D721Med (cell line): Measurements from ENCODE around the gene TNFAIP1.
A peak's percentile ranks its signal among the peaks of the same experiment; 100 is the strongest.

ENCODE experiments used
- DNase-seq: peaks from one replicate; pipeline ENCODE4 v3.0.0; 2011; ENCODE audit warnings: low spot score; ENCODE audit not compliant: insufficient read length
- FAIRE-seq: peaks from 2 replicates; lab custom pipeline; 2011; peaks lifted over from hg19 to GRCh38; lab: Jason Lieb, UNC
- TF ChIP-seq, protein P1 (sequence below): IDR thresholded peaks from 2 replicates; pipeline ENCODE4 v1.5.1; 2012; ENCODE audit warnings: mild to moderate bottlenecking, control low read depth; ENCODE audit not compliant: insufficient read depth; ENCODE audit errors: missing control alignments

TNFAIP1 gene

DNA sequence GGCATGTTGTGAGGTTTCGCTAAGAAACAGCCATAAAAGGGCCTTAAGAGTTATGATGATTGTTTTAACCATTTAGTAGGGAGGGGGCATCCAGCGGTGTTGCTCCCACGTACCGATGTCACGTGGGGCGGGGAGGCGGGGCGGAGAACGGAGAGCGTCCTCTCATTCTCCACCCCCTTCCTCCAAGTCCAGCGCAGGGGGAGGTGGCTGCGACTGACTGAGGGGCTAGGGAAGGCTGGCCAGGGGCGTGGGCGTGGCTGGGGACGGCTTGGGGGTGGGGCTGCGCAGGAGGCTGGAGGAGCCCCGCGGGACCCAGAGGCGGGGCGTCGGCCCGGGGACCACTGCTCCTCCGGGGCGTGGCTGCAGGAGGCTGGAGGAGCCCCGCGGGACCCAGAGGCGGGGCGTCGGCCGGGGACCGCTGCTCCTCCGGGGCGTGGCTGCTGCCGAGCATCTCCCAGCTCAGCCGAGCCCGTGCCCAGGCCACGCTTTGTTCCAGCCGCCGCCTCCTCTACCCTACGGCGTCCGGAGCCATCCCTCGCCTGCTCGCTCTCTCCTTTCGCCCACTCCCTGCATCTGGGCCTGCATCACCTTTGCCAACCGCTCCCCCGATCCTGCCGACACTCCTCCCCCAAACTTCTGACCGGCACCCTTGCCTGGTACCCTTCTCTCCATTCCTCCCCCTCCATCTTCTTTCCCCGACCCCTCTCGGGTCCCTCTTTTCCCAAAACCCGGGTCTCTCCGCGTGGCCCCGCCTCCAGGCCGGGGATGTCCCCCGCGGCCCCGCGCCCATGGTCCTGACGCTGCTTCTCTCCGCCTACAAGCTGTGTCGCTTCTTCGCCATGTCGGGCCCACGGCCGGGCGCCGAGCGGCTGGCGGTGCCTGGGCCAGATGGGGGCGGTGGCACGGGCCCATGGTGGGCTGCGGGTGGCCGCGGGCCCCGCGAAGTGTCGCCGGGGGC, 36.0 kb downstream of the TNFAIP1 start, which contains the start of gene SARM1:
Gene SARM1 (plus strand): TSS at position 450 of the 958 bp plus-strand sequence. CDS start 339 bp downstream, at position 789.
- TF ChIP-seq, protein P1, sequence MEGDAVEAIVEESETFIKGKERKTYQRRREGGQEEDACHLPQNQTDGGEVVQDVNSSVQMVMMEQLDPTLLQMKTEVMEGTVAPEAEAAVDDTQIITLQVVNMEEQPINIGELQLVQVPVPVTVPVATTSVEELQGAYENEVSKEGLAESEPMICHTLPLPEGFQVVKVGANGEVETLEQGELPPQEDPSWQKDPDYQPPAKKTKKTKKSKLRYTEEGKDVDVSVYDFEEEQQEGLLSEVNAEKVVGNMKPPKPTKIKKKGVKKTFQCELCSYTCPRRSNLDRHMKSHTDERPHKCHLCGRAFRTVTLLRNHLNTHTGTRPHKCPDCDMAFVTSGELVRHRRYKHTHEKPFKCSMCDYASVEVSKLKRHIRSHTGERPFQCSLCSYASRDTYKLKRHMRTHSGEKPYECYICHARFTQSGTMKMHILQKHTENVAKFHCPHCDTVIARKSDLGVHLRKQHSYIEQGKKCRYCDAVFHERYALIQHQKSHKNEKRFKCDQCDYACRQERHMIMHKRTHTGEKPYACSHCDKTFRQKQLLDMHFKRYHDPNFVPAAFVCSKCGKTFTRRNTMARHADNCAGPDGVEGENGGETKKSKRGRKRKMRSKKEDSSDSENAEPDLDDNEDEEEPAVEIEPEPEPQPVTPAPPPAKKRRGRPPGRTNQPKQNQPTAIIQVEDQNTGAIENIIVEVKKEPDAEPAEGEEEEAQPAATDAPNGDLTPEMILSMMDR, result no peak
- peak; percentile 94 for DNase-seq
- FAIRE-seq, result no peak

DNA sequence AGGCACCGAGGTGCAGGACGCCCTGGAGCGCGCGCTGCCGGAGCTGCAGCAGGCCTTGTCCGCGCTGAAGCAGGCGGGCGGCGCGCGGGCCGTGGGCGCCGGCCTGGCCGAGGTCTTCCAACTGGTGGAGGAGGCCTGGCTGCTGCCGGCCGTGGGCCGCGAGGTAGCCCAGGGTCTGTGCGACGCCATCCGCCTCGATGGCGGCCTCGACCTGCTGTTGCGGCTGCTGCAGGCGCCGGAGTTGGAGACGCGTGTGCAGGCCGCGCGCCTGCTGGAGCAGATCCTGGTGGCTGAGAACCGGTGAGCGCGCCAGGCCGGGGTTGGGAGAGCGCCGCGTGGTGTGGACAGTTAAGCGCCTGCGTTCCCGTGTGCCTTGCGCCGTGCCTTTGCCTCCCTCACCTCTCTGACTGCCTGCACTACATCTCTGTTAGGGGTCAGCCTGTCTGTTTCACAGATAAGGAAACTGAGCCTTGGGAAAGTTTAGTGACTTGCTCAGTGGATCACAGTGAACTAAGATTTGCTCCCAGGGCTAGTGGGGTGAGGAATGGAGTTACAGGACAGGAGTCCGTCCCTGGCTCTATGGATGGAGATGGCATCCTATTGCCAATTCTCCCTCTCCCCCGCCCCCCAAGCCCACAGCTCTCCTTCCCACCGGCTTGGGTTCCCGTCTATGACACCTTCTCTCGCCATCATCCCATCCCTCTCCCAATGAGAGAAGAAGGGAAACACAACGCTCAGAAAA, 36.8 kb downstream of the TNFAIP1 start:
- TF ChIP-seq, protein P1, result no peak
- no peak for FAIRE-seq
- DNase-seq, result no peak

DNA sequence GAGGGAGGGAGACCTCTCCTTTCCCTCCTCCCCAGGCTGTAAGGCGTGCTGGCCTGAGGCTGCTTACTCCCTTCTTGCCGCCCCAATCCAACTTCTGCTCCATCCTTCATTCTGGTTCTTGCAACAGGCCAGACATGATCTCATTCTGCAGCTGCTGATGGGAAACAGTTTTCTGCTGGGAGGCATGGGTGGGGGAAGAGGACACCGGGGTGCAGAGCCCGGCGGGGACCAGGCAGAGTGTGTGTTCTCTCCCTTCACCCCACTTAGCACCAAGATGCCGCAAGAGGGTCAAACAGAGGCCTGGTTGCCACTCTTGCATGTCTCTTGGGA, 37.3 kb downstream of the TNFAIP1 start:
- FAIRE-seq (no peak), DNase-seq (no peak)
- TF ChIP-seq, protein P1, result no peak

DNA sequence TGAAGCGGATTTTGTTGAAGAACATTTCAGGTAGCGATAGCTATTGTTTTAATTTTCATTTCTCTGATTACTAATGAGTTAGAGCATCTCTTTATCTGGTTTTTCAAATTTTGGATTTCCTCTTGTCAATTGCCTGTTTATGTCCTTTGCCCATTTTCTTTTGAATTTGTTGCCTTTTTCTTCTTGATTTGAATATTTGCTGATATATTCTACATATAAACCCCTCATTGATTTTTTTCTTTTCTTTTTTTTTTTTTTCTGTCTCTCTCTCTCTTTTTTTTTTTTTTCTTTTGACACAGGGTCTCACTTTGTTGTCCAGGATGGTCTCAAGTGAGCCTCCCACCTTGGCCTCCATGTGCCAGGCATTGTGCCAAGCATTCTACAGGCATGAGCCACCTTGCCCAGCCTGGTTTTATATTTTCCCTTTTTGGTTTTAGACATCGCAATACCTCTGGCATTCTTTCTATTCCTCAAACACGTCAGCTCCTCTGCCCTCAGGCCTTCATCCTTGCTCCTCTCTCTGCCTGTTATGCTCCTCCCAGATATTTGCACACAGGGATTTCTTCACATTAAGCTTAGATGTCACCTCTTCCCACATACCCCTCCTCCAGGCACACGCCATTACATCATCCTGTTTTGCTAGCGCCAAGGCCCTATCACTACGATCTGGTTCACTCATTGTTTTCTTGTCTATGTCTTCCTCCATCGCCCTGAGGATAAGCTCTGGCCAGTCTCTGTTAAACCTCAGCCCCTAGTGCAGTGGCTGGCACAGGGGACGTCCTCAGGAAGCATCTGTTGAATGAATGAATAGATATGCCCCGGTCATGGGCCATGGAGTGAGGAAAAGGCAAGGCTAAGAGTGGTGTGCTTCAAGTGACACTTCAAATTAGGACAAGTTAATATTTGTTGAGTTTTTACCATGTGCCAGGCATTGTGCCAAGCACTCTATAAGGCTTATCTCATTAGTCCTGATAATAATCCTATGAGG, 44.5 kb downstream of the TNFAIP1 start:
- DNase-seq (no peak), FAIRE-seq (no peak)
- TF ChIP-seq, protein P1, result no peak

DNA sequence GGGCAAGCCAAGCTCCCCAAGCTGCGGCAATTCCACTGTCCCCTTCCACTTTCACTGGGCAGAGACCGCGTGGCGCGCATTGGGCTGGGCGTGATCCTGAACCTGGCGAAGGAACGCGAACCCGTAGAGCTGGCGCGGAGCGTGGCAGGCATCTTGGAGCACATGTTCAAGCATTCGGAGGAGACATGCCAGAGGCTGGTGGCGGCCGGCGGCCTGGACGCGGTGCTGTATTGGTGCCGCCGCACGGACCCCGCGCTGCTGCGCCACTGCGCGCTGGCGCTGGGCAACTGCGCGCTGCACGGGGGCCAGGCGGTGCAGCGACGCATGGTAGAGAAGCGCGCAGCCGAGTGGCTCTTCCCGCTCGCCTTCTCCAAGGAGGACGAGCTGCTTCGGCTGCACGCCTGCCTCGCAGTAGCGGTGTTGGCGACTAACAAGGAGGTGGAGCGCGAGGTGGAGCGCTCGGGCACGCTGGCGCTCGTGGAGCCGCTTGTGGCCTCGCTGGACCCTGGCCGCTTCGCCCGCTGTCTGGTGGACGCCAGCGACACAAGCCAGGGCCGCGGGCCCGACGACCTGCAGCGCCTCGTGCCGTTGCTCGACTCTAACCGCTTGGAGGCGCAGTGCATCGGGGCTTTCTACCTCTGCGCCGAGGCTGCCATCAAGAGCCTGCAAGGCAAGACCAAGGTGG, 45.7 kb downstream of the TNFAIP1 start:
- FAIRE-seq (no peak), DNase-seq (no peak)
- TF ChIP-seq, protein P1, result no peak

DNA sequence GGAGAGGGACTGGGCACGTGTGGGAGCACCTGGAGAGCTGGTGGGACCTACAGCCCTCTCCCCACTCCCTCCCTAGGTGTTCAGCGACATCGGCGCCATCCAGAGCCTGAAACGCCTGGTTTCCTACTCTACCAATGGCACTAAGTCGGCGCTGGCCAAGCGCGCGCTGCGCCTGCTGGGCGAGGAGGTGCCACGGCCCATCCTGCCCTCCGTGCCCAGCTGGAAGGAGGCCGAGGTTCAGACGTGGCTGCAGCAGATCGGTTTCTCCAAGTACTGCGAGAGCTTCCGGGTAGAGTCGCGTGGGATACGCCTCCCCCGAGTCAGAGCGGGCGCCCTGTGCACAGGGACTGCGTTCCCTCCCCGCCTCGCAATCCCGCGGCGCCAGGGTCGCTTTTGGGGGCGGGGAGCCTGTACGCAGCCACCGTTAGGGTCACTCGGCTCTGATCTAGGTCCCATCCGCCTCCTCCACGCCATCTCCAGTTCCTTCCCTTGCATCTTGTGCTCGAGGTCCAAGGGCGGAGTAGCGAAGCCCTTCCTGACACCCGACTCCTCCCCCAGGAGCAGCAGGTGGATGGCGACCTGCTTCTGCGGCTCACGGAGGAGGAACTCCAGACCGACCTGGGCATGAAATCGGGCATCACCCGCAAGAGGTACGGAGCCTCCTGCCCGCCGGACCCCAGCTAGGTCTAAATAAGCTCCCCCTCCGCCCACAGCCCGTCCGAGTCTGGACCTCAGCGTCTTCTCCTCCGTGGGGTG, 48.9 kb downstream of the TNFAIP1 start:
- DNase-seq (no peak), FAIRE-seq (no peak)
- TF ChIP-seq, protein P1, result no peak
